Bronchial epithelial cell (primary cell): Measurements from ENCODE around the gene ARRDC3. TPM values are rescaled to one million over a fixed set of nuclear protein-coding genes. Genes with fewer than 3 reads are reported as not detected.
"Not testable (repeated sequence)": the region's sequence is repeated elsewhere in the genome, so short reads cannot be mapped to it uniquely, and the experiment has no call there.

Experiments
- DNase-seq: peaks from one replicate; pipeline ENCODE4 v3.0.0-alpha.2; 2010; ENCODE audit warnings: low read depth
- FAIRE-seq: peaks from 2 replicates; lab custom pipeline; 2011; peaks lifted over from hg19 to GRCh38; lab: Jason Lieb, UNC
- H3K27me3 ChIP-seq: 2 replicates; pipeline ENCODE4 v1.5.1; 2011; ENCODE audit warnings: low read length; ENCODE audit not compliant: control insufficient read depth, insufficient read depth
- H3K36me3 ChIP-seq: 2 replicates; pipeline ENCODE4 v1.5.1; 2011; ENCODE audit warnings: low read length; ENCODE audit not compliant: control insufficient read depth, insufficient read depth
- H3K4me3 ChIP-seq: 2 replicates; pipeline ENCODE4 v1.5.1; 2011; ENCODE audit warnings: mild to moderate bottlenecking, low read depth, low read length, control low read depth
- total RNA-seq: library from RNA; depleted of rRNA; stranded (reverse); fragments of >200 nt; gene quantifications from 2 replicates; pipeline ENCODE4 v1.2.1, GENCODE V29; 2014
- TF ChIP-seq, protein P1 (sequence below): IDR thresholded peaks from 2 replicates; pipeline ENCODE4 v1.5.1; 2011; ENCODE audit warnings: mild to moderate bottlenecking, moderate library complexity, low read length, control low read depth, inconsistent platforms; ENCODE audit not compliant: insufficient read depth, severe bottlenecking

ARRDC3 gene
- total RNA-seq, 1 donor from 2014 or later: 70.3 TPM

DNA sequence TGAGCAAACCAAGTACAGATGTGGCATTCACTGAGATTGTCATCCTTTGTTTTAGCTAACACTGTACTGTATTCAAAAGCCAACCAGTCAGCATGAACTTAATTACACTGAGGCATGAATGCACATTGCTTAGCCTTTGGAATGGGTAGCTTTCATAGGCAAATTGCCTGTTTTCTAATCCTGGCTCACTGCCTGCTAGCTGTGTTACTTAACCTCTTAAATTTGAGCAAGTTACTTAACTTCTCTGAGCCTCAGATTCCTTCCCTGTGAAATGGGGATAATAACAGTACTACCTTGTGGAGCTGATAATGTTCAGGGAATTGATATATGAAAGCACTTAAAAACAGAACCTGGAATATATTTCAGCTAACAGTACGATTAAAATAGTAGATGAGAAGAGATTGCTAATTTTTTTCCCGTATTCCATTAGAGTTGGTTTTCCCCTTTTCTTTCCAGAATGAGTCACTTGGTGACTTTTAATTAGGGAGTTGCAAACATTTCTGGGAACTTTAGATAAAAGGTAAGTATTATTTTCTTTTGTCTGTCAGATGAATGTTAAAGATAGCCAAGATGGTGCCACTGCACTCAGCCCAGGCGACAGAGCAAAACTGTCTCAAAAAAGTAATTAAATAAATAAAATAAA is 43.9 kb downstream of the ARRDC3 start:
- H3K27me3 ChIP-seq: no peaks in the 10 kb centered on the region
- H3K4me3 ChIP-seq: no peak overlapping the region
- TF ChIP-seq, protein P1, sequence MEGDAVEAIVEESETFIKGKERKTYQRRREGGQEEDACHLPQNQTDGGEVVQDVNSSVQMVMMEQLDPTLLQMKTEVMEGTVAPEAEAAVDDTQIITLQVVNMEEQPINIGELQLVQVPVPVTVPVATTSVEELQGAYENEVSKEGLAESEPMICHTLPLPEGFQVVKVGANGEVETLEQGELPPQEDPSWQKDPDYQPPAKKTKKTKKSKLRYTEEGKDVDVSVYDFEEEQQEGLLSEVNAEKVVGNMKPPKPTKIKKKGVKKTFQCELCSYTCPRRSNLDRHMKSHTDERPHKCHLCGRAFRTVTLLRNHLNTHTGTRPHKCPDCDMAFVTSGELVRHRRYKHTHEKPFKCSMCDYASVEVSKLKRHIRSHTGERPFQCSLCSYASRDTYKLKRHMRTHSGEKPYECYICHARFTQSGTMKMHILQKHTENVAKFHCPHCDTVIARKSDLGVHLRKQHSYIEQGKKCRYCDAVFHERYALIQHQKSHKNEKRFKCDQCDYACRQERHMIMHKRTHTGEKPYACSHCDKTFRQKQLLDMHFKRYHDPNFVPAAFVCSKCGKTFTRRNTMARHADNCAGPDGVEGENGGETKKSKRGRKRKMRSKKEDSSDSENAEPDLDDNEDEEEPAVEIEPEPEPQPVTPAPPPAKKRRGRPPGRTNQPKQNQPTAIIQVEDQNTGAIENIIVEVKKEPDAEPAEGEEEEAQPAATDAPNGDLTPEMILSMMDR: no peak
- FAIRE-seq (no peak), DNase-seq (no peak)
- H3K36me3 ChIP-seq: no peaks in the 10 kb centered on the region

DNA sequence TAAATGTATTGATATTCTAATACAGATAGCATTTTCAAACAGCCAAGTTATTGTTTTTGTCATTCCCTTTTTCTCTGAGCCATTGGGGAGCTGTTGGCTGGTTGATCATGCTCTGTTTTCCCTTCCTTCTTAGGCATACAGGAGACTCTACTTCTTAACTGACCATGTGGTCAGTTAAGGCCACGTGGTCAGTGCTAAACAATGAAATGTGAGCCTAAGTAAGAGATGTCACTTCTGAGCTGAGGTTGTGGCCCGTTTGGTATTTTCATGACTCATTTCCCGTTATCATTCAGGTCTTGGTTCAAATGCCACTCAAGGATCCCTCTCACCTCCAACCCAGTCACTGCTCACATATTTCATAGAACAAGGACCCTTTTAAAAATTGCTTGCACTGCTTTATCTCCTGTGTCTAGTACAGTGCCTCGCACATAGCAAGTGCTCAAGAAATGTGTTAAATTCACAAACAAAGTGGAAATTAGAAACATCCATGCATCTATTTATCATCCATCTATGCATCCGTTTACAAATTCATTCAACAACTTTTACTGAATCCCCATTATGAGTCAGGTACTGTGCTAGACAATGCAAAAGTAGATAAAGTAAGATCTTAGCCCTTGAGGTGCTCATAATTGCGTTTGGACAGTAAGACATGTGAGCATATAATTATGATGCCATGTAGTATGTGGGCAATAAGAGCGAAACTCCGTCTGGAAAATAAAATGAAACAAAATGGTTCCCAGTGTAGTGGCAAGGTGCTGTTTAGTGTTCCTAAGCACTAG is 50.7 kb downstream of the ARRDC3 start:
- TF ChIP-seq, protein P1: no peak
- DNase-seq (peak; percentile 37), FAIRE-seq (no peak)

DNA sequence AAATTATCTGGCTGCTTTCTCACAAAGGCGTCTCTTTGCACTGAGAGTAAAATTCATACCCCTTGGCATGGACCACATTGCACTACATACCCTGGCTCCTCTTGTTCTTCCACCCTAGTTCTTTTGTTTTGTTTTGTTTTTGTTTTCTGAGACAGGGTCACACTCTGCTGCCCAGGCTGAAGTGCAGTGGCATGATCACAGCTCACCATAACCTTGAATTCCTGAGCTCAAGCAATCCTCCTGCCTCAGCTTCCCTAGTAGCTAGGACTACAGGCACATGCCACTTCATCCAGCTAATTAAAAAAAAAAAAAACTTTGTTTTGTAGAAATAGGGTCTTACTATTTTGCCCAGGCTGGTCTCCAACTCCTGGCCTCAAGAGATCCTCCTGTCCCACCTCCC is 51.4 kb downstream of the ARRDC3 start:
- H3K27me3 ChIP-seq: no peaks in the 10 kb centered on the region
- FAIRE-seq (no peak), DNase-seq (no peak)
- H3K36me3 ChIP-seq: no peaks in the 10 kb centered on the region
- H3K4me3 ChIP-seq: no peak overlapping the region
- TF ChIP-seq, protein P1: no peak

More for the DNA sequence above, 50.7 kb downstream of the ARRDC3 start:
- H3K4me3 ChIP-seq: no peak overlapping the region
- H3K27me3 ChIP-seq: no peaks in the 10 kb centered on the region
- H3K36me3 ChIP-seq: no peaks in the 10 kb centered on the region

DNA sequence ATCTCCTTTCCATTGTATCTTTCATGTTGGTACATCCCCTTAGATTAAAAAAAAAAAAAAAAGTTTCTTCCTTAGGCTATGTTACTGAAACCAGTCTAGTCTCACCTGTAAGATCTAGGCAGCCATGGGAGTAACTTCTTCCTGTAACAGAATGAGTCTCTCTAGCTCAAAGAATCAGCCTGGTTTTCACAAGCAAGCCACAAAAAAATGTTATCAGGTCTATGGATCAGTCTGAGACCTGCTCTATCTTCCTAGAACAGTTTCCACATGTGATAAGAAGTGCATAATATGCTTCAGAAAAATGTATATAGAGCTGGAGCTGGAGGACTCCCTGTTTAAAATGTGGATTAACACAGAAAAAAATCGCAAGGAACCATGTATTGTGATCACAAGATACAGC is 53.8 kb downstream of the ARRDC3 start:
- no peaks in the 10 kb centered on the region for H3K36me3 ChIP-seq

DNA sequence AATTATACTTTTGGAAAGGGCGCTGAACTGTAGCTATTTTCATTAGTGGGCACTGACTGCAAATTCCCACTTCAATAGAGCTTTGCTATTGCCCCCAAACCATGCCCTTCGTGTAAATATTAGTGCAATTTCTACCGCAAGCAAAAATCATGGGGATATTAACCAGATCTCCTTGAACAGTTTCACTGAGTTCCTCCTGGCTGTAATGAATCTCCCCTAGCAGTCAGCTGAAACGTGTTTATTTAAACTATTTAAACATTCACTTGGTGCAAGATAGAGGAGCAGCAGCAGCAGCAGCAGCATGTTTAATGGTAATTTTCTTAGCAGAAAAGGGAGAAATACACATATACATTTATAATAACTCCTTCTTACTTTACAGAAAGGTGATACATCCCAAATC is 54.4 kb downstream of the ARRDC3 start:
- Histone ChIP-seq H3K4me3 (no peak overlapping the region), H3K36me3 (no peaks in the 10 kb centered on the region), H3K27me3 (no peaks in the 10 kb centered on the region)
- TF ChIP-seq, protein P1: no peak
- DNase-seq (no peak), FAIRE-seq (no peak)

More for the DNA sequence above, 53.8 kb downstream of the ARRDC3 start:
- no peak overlapping the region for H3K4me3 ChIP-seq
- DNase-seq (no peak), FAIRE-seq (no peak)
- H3K27me3 ChIP-seq: no peaks in the 10 kb centered on the region
- TF ChIP-seq, protein P1: no peak

DNA sequence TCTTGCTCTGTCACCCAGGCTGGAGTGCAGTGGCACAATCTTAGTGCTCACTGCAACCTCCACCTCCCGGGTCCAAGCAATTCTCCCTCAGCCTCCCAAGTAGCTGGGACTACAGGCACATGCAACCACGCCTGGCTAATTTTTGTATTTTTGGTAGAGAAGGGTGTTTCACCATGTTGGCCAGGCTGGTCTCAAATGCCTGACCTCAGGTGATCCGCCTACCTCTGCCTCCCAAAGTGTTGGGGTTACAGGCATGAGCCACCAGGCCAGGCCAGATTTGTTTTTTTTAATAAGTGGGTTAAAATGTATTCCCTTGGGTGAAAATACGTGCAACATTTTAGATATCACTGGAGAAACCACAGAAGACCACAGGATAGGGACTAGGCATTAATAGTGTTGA is 60.1 kb downstream of the ARRDC3 start:
- not testable (repeated sequence) for H3K36me3 ChIP-seq, H3K27me3 ChIP-seq, H3K4me3 ChIP-seq, DNase-seq, FAIRE-seq
